Liver (tissue), 3 donors: Measurements from ENCODE around the gene TSEN34.
"Not testable (repeated sequence)": the region's sequence is repeated elsewhere in the genome, so short reads cannot be mapped to it uniquely, and the experiment has no call there.

Experiments used
- CTCF ChIP-seq: fragments of 150-350 bp; IDR thresholded peaks from 2 replicates; pipeline ENCODE4 v1.5.1; 2017; ENCODE audit warnings: improper control_type of control experiment, low read depth, low read length; ENCODE audit not compliant: missing input control
- JUND ChIP-seq, 2 donors: IDR thresholded peaks; 2 replicates each; pipeline ENCODE4 v1.6.1; 2016; ENCODE audit warnings: antibody characterized with exemption in 2 of 2
- REST ChIP-seq: IDR thresholded peaks from 2 replicates; pipeline ENCODE4 v1.6.1; 2016; ENCODE audit warnings: antibody characterized with exemption, mild to moderate bottlenecking
- SP1 ChIP-seq: IDR thresholded peaks from 2 replicates; pipeline ENCODE4 v1.6.1; 2018; ENCODE audit warnings: antibody characterized with exemption, mild to moderate bottlenecking
- TAF1 ChIP-seq: conservative IDR thresholded peaks from 2 replicates; pipeline ENCODE4 v1.6.1; 2016; ENCODE audit warnings: antibody characterized with exemption, mild to moderate bottlenecking
- YY1 ChIP-seq: IDR thresholded peaks from 2 replicates; pipeline ENCODE4 v1.6.1; 2016; ENCODE audit warnings: antibody characterized with exemption, mild to moderate bottlenecking
- TF ChIP-seq, protein P1 (sequence below): IDR thresholded peaks from 2 replicates; pipeline ENCODE4 v1.6.1; 2016; ENCODE audit warnings: antibody characterized with exemption
- donor health status: healthy.
- donor health status: healthy.

- not testable (repeated sequence) for TF ChIP-seq CTCF; SP1; REST; TAF1; YY1; JUND (IDR thresholded peaks at IDR 0.05)
- TF ChIP-seq, protein P1, sequence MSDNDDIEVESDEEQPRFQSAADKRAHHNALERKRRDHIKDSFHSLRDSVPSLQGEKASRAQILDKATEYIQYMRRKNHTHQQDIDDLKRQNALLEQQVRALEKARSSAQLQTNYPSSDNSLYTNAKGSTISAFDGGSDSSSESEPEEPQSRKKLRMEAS, result not testable (repeated sequence)
Observed at GRCh38 chr19:54207193-54207592, 16.1 kb downstream of the TSEN34 start.
